ENCODE measurements around the gene OR6S1. TPM values are rescaled to one million over a fixed set of nuclear protein-coding genes. Genes with fewer than 3 reads are reported as not detected.

The OR6S1 gene
- total RNA-seq, 1 experiment from 2014 or later: not detected

DNA sequence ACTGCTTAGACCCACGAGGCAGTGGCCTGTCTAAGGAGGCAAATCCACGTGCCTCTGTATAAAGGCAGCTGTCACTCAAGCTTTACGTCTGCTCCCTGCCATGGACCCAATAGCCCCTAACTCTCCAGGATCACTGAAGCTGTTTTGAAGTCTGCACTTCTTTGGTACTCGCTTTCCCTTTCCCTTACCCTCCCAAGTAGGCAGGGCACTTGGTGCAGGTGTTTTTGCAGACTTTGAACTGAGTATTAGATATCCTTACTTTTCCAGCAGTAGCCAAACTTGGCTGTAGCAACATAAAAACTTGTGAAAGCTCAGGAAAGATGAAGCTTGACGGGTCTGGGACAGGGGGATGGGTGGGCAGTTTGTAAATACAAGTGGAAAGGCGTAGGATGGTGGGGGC, 17.8 kb upstream of the OR6S1 start (continued):
- TF ChIP-seq, protein P1, sequence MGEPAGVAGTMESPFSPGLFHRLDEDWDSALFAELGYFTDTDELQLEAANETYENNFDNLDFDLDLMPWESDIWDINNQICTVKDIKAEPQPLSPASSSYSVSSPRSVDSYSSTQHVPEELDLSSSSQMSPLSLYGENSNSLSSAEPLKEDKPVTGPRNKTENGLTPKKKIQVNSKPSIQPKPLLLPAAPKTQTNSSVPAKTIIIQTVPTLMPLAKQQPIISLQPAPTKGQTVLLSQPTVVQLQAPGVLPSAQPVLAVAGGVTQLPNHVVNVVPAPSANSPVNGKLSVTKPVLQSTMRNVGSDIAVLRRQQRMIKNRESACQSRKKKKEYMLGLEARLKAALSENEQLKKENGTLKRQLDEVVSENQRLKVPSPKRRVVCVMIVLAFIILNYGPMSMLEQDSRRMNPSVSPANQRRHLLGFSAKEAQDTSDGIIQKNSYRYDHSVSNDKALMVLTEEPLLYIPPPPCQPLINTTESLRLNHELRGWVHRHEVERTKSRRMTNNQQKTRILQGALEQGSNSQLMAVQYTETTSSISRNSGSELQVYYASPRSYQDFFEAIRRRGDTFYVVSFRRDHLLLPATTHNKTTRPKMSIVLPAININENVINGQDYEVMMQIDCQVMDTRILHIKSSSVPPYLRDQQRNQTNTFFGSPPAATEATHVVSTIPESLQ (CRISPR knock-in tag; IDR thresholded peaks at IDR 0.05): no peak

DNA sequence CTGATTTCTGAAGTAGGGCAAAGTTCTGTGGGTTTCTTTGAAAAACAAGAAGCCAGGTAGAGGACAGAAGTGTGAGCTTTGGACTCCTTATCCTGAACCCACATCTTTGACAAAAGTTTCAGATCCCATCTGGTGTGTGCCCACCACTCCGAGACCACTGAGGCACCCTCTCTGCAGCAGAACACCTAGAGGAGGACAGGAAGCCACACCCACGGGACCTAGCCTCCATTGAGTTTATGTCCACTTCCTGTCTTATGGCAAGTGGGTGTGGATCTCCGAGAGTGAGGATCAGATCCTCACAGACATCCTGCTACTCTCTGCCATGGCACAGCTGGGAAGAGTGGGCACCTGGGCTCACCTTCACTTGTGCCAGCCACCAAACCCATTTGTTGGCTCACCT, 16.8 kb upstream of the OR6S1 start:
- Mint-ChIP-seq H3K27me3 (ENCODE audit: low read depth) (peaks cover 64% of the 10 kb centered on the region), H3K9me3 (no peaks in the 10 kb centered on the region), H3K4me1 (peaks cover 36% of the 10 kb centered on the region), H3K36me3 (no peaks in the 10 kb centered on the region), H3K4me3 (peak overlapping the region; percentile 77), H3K27ac (no peak overlapping the region)
- TF ChIP-seq ETV6 (CRISPR knock-in tag; IDR thresholded peaks at IDR 0.05) (no peak), TCF7 (CRISPR knock-in tag; IDR thresholded peaks at IDR 0.05; ENCODE audit: low read depth) (no peak), HMGA2 (CRISPR knock-in tag; IDR thresholded peaks at IDR 0.05) (no peak), CREM (CRISPR knock-in tag; IDR thresholded peaks at IDR 0.05) (no peak), ZNF121 (CRISPR knock-in tag; IDR thresholded peaks at IDR 0.05) (no peak), ZNF396 (CRISPR knock-in tag; IDR thresholded peaks at IDR 0.05; ENCODE audit: borderline replicate concordance) (no peak), ATF1 (CRISPR knock-in tag; IDR thresholded peaks at IDR 0.05) (no peak), TP53 (CRISPR knock-in tag; IDR thresholded peaks at IDR 0.05) (no peak), CBFB (CRISPR knock-in tag; IDR thresholded peaks at IDR 0.05; ENCODE audit: low read depth) (no peak), ZNF219 (CRISPR knock-in tag; IDR thresholded peaks at IDR 0.05; ENCODE audit: borderline replicate concordance) (no peak), ZNF423 (CRISPR knock-in tag; IDR thresholded peaks at IDR 0.05) (no peak)
- TF ChIP-seq, protein P2, sequence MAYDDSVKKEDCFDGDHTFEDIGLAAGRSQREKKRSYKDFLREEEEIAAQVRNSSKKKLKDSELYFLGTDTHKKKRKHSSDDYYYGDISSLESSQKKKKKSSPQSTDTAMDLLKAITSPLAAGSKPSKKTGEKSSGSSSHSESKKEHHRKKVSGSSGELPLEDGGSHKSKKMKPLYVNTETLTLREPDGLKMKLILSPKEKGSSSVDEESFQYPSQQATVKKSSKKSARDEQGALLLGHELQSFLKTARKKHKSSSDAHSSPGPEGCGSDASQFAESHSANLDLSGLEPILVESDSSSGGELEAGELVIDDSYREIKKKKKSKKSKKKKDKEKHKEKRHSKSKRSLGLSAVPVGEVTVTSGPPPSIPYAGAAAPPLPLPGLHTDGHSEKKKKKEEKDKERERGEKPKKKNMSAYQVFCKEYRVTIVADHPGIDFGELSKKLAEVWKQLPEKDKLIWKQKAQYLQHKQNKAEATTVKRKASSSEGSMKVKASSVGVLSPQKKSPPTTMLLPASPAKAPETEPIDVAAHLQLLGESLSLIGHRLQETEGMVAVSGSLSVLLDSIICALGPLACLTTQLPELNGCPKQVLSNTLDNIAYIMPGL (CRISPR knock-in tag; IDR thresholded peaks at IDR 0.05): no peak
- TF ChIP-seq, protein P3, sequence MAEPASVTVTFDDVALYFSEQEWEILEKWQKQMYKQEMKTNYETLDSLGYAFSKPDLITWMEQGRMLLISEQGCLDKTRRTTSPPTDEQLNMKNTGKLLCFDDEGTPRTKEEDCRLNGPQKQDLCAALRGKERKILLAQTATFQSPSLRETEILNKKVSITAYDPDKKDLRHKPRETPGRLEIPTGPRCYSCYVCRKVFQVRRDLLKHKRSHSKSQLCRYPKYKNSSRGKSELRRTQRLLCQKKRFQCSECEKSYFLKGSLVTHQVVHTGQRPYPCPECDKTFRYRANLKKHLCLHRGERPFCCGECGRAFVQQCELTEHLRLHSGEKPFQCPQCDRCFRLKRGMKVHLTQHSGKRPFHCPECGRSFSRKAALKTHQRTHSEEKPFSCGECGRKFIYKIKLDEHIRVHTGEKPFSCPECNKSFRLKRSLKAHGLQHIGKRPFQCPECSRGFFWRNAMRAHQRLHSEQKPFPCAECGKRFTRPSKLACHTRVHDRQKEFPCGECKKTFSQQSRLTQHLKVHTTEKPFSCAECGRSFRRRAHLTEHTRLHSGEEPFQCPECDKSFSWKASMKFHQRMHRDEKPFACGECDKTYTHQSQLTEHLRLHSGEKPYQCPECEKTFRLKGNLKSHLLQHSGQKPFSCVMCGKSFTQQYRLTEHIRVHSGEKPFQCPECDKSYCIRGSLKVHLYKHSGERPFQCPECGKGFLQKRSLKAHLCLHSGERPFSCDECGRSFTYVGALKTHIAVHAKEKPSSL (CRISPR knock-in tag; conservative IDR thresholded peaks at IDR 0.05): no peak
- TF ChIP-seq, protein P4, sequence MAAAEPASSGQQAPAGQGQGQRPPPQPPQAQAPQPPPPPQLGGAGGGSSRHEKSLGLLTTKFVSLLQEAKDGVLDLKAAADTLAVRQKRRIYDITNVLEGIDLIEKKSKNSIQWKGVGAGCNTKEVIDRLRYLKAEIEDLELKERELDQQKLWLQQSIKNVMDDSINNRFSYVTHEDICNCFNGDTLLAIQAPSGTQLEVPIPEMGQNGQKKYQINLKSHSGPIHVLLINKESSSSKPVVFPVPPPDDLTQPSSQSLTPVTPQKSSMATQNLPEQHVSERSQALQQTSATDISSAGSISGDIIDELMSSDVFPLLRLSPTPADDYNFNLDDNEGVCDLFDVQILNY (CRISPR knock-in tag; IDR thresholded peaks at IDR 0.05): no peak
- TF ChIP-seq, protein P5, sequence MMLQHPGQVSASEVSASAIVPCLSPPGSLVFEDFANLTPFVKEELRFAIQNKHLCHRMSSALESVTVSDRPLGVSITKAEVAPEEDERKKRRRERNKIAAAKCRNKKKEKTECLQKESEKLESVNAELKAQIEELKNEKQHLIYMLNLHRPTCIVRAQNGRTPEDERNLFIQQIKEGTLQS (CRISPR knock-in tag; conservative IDR thresholded peaks at IDR 0.05): no peak
- ChIA-PET POLR2A (interaction anchor here (1.1 to 1.6 kb wide), 3 partner anchors 23 to 32 kb away, joined by 3 to 9 read pairs (median 4); no protein-coding TSS in a partner anchor), CTCF (interaction anchor here (0.8 to 5.9 kb wide), 25 partner anchors 9 to 413 kb away, joined by 3 to 106 read pairs (median 6); partner anchors contain the start of genes PARP2, PIP4P1 and RNASE4)
- no peak for ATAC-seq
- no peak for DNase-seq (ENCODE audit: low spot score)
